ENCODE measurements around the gene MYOM3. TPM values are rescaled to one million over a fixed set of nuclear protein-coding genes. Genes with fewer than 3 reads are reported as not detected.

Gene MYOM3
- total RNA-seq, 4 donors from 2014 or later = 0.17 to 0.94 (median 0.44) TPM; not detected in 1

GRCh38 chr1:24057171-24057570 is 54.8 kb downstream of the MYOM3 start:
- no peak for TF ChIP-seq CTCF (IDR thresholded peaks at IDR 0.05; ENCODE audit: low read depth)

- TF ChIP-seq CTCF (IDR thresholded peaks at IDR 0.05; ENCODE audit: low read depth) = no peak
These were observed 56.3 kb downstream of the MYOM3 start for GRCh38 chr1:24055681-24056080.

DNA sequence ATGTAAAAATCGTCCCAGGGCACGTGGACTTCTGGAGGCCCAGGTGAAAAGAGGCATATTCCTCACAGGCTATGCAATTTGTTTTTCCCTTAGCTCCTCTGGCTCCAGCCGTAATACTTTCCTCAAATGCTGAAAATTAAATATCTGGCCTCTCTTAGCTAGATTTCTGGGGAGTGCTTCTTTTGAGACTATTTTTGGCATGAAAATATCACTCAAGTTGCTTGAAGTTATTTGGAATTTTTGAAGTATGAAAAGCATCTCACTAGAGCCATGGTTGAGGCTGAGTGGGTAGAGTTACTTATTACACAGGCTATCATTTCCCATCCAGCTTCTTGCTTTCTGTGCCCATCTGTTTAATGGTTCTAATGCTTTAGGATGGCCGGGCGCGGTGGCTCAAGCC is 59.7 kb downstream of the MYOM3 start:
- no peak for TF ChIP-seq CTCF (IDR thresholded peaks at IDR 0.05; ENCODE audit: low read depth)

DNA sequence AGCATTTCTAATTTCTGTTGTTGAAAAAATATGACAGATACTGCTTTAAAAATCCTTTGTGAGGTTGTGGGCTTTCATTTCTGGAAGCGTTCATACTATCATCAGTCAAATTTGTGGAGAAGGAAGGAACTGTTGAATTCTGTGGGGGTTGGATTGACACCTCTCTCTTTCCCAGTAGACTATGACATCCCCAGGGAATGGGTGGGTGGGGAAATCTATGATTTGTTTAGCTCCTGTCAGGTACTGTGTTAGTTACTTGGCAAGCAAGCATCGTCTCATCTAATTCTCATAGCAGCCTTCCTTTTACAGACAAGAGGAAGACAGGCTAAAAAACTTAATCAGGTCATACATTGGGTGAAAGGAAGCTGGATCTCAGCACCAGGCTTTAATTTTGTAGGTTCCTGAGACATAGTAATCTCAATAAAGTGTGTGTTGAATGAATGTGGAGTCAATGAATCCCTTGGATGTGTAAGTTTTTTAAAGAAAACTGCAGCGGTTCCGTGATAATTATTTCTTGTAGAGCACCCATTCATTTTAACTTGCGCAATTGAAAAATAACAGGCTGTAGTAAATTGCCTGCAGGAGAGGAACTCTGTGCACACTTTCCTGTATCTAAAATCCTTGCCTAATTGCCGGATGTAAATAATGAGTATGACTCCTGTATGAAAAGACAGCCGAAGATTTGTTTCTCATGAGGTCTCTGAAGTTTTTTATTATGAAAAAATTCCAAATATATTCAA is 60.6 kb downstream of the MYOM3 start:
- TF ChIP-seq CTCF (IDR thresholded peaks at IDR 0.05; ENCODE audit: low read depth) = no peak

GRCh38 chr1:24049733-24050132 is 62.2 kb downstream of the MYOM3 start:
- no peak for TF ChIP-seq CTCF (IDR thresholded peaks at IDR 0.05; ENCODE audit: low read depth)

DNA sequence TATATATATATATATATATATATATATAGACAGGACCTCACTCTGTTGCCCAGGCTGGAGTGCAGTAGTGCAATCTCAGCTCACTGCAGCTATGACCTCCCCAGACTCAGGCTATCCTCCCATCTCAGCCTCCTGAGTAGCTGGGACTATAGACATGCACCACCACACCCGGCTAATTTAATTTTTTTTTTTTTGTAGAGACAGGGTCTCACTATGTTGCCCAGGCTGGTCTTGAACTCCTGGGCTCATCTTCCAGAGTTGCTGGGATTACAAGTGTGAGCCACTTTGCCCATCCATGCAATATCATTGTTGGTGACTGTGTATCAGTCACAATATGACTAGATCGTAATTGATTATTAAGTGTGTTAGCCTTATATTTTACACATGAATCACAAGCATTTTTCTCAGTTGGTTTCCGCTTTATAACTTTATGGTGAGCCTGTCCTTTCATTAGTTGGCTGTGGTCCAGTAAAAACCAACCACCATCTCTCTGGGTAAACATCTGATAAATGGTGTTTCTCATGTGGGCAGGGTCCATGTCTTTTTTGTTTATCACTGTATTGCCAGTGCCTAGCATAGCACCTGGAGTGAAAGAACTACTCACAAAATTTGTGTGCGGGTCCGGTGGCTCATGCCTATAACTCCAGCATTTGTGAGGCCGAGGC is 63.6 kb downstream of the MYOM3 start:
- TF ChIP-seq CTCF (IDR thresholded peaks at IDR 0.05; ENCODE audit: low read depth) = no peak

DNA sequence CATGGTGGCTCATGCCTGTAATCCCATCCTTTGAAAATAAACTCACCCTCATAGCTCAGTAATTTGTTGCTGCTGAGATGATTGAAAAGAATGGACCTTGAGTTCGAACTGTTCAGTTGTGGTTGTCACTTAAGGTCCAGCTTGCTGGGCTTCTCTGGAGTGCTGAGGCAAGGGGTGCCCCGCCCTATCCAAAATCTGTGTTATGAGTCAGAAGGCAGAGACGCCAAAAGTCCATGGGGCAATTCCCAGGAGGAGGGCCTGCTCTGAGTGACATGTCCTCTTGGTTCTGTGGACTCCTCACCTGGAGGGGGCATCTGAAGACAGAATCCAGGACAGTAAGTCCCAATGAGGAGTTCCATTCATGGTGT is 64.8 kb downstream of the MYOM3 start:
- TF ChIP-seq CTCF (IDR thresholded peaks at IDR 0.05; ENCODE audit: low read depth) = no peak

Measured in subcutaneous adipose tissue (tissue), 4 donors.